NCI-H2029 (cell line): ENCODE results near the gene VWF.

Source experiments
- DNase-seq: peaks from one replicate; lab custom pipeline; 2025; lab: John Stamatoyannopoulos, UW

The VWF gene

GRCh38 chr12:5910790-5911548 is 213.5 kb downstream of the VWF start:
- DNase-seq: no peak

- DNase-seq: no peak
Observed at GRCh38 chr12:5909560-5909959, 214.9 kb downstream of the VWF start.

DNA sequence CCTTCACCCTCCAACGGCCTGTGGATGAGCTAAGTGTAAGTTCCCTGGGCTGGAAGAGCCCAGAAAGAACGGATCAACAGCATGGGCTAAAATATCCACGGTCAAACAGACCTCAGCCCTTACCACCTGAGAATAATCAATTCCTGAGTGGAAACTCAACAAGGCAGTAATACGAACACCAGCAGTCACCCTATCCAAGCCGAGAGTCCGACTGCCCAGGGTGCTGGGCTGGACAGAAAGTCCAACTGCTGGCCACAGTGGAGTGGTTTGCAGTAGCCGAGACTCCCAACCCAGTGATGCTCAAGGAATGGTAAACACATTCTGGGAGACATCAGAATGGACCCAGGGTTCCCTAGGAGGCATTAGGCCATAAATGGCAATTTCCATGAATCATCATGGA is 216.2 kb downstream of the VWF start:
- DNase-seq: no peak

GRCh38 chr12:5907807-5908206 is 216.7 kb downstream of the VWF start:
- no peak for DNase-seq

- no peak for DNase-seq
Observed at GRCh38 chr12:5905757-5906156, 218.7 kb downstream of the VWF start.

DNA sequence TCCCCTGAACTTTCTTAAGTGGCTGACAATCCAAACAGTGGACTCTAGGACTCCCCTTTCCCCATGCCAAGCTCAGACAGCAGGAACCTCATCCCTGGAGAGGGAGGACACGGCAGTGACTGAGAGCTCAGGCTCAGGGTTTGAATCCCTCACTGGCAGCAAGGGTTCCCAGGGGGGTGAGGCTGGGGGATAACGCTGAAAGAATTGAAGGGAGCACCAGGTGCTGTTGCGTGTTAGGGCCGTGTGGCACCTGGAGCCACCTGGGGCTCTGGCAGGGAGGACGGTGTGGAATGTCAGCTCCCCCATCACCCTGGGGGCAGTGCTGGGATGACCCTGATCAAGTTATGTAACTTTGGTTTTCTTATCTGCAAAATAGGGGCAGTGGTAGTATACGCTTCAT is 219.5 kb downstream of the VWF start:
- DNase-seq: no peak

DNA sequence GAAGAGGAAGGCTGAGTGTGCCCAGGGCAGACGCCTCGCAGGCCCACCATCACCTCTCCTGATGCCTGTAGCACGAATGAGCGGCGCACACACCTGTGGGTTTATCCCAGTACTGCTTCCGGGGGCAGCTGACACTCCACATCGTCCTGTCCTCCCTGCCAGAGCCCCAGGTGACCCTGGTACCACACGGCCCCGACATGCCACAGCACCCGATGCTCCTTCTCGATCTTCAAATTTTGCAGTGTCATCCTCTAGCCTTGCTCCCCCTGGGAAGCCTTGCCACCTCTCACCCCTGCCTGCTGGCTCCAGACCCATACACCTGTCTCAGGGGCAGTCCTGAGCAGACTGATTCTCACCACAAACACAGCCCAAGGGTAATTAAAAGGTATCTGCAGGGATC is 220.0 kb downstream of the VWF start:
- DNase-seq: no peak

- no peak for DNase-seq
Observed at GRCh38 chr12:5902736-5903135, 221.7 kb downstream of the VWF start.

GRCh38 chr12:5901416-5901815 is 223.1 kb downstream of the VWF start:
- no peak for DNase-seq

GRCh38 chr12:5900533-5901205 is 223.8 kb downstream of the VWF start:
- no peak for DNase-seq

DNA sequence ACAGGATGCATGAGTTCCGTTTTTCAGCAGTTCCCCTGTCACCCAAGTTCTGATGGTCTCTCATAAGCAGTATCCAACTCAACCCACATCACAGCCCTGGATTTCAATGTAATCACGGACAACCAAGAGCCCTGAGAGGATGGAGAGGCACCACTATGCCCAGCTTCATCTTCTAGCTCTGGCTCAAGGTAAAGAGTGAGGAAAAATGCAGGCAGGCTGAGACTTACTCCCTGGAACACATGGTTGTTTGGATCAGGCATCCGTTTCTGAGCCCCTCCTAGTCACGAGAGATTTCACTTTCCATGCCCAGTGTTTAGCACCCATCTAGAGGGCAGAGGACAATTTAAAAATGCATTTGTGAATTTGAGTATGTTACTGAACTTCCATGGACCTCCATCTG is 224.4 kb downstream of the VWF start:
- DNase-seq: no peak

GRCh38 chr12:5899675-5900074 is 224.8 kb downstream of the VWF start:
- no peak for DNase-seq

DNA sequence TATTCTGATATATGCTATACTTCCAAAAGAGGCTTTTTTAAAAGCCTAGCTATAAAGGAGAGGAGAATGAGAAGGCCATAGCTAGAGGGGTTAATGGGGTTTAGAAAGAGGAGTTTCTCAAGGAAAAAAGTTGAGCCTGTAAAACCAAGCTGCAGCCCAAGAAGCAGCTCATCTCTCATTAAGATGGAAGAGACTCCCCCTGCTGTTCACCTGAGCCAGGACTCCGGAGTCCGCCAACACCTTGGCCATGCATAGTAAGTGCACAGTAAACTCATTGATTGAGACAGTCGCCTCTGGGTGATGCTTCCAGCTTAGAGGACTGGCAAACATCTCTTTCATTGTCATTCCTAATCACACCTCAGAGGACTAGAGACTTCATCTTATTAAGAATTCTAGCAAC is 225.6 kb downstream of the VWF start:
- no peak for DNase-seq
